ENCODE data around the gene SLC26A11. TPM values are rescaled to one million over a fixed set of nuclear protein-coding genes. Genes with fewer than 3 reads are reported as not detected.

Gene SLC26A11
- total and polyA plus RNA-seq, 2 of the 13 experiments (the other 11 are each of a cell fraction or from before 2014, with no cell fraction given), result 8.7 to 13.2 TPM

- no peak for TF ChIP-seq ZKSCAN5 (CRISPR knock-in tag; IDR thresholded peaks at IDR 0.05)
- peak; percentile 87; the same call in 1 of the 2 replicates for TF ChIP-seq STAT5B (CRISPR knock-in tag; IDR thresholded peaks at IDR 0.05)
- TF ChIP-seq MTA3 (CRISPR knock-in tag; IDR thresholded peaks at IDR 0.05), result no peak
- no peak; the same call in 1 of the 2 replicates for TF ChIP-seq ZBTB20 (CRISPR knock-in tag; IDR thresholded peaks at IDR 0.05; ENCODE audit: borderline replicate concordance, low read depth)
- TF ChIP-seq ZBTB34 (CRISPR knock-in tag; IDR thresholded peaks at IDR 0.05), result peak; percentile 91
- no peak; the same call in 1 of the 2 replicates for TF ChIP-seq ZNF224 (CRISPR knock-in tag; IDR thresholded peaks at IDR 0.05)
- no peak for TF ChIP-seq NKX3-1 (CRISPR knock-in tag; IDR thresholded peaks at IDR 0.05)
- peak; percentile 67 for TF ChIP-seq ARNTL (CRISPR knock-in tag; IDR thresholded peaks at IDR 0.05)
- TF ChIP-seq PHF20 (CRISPR knock-in tag; IDR thresholded peaks at IDR 0.05), result peak; percentile 56; the same call in 1 of the 2 replicates
- TF ChIP-seq ZFP82 (CRISPR knock-in tag; IDR thresholded peaks at IDR 0.05; ENCODE audit: borderline replicate concordance), result peak; percentile 90
- TF ChIP-seq ZFP91 (CRISPR knock-in tag; IDR thresholded peaks at IDR 0.05; ENCODE audit: borderline replicate concordance), result peak; percentile 91
- no peak for TF ChIP-seq MLLT10 (CRISPR knock-in tag; IDR thresholded peaks at IDR 0.05)
- no peak for TF ChIP-seq XBP1 (CRISPR knock-in tag; IDR thresholded peaks at IDR 0.05)
- peak; percentile 18; the same call in 1 of the 2 replicates for TF ChIP-seq ZBTB14 (CRISPR knock-in tag; IDR thresholded peaks at IDR 0.05)
- TF ChIP-seq ZNF891 (CRISPR knock-in tag; IDR thresholded peaks at IDR 0.05), result peak; percentile 63; the same call in 1 of the 2 replicates
- TF ChIP-seq GRHL1 (CRISPR knock-in tag; conservative IDR thresholded peaks at IDR 0.05), result no peak
- TF ChIP-seq ZC3H4 (CRISPR knock-in tag; IDR thresholded peaks at IDR 0.05; ENCODE audit: borderline replicate concordance), result peak; percentile 96; the same call in 1 of the 2 replicates
- TF ChIP-seq ATF1 (CRISPR knock-in tag; IDR thresholded peaks at IDR 0.05), result no peak
- TF ChIP-seq SRY (CRISPR knock-in tag; IDR thresholded peaks at IDR 0.05), result peak; percentile 80
- peak; percentile 76; the same call in 1 of the 2 replicates for TF ChIP-seq ZBTB38 (CRISPR knock-in tag; IDR thresholded peaks at IDR 0.05)
- peak; percentile 88 for TF ChIP-seq THRA (CRISPR knock-in tag; IDR thresholded peaks at IDR 0.05; ENCODE audit: borderline replicate concordance)
Observed at GRCh38 chr17:80261159-80261894, 41.1 kb downstream of the SLC26A11 start (continued).

Data from HepG2 (cell line).